IPS-NIHi11 (cell line): ENCODE data around the gene AGBL4.

Experiments used
- DNase-seq: peaks from one replicate; pipeline ENCODE4 v3.0.0; 2012; ENCODE audit warnings: mixed read lengths, low spot score

The AGBL4 gene

GRCh38 chr1:48718705-48719104, 1305.0 kb downstream of the AGBL4 start:
- DNase-seq: no peak

GRCh38 chr1:48718116-48718630, 1305.6 kb downstream of the AGBL4 start:
- DNase-seq: no peak

GRCh38 chr1:48717082-48717481, 1306.7 kb downstream of the AGBL4 start:
- no peak for DNase-seq

GRCh38 chr1:48715921-48716320, 1307.8 kb downstream of the AGBL4 start:
- DNase-seq: no peak

- no peak for DNase-seq
These were observed 1312.8 kb downstream of the AGBL4 start for GRCh38 chr1:48710915-48711314.

GRCh38 chr1:48710318-48710717, 1313.4 kb downstream of the AGBL4 start:
- DNase-seq: peak; percentile 57

GRCh38 chr1:48704736-48705135, 1319.0 kb downstream of the AGBL4 start:
- DNase-seq: no peak

- no peak for DNase-seq
These were observed 1322.3 kb downstream of the AGBL4 start for GRCh38 chr1:48701445-48701844.

GRCh38 chr1:48697066-48697707, 1326.6 kb downstream of the AGBL4 start:
- peak; percentile 68 for DNase-seq

GRCh38 chr1:48695161-48695560, 1328.6 kb downstream of the AGBL4 start:
- DNase-seq: no peak

- no peak for DNase-seq
These were observed 1330.0 kb downstream of the AGBL4 start for GRCh38 chr1:48693674-48694320.

GRCh38 chr1:48693180-48693579, 1330.6 kb downstream of the AGBL4 start:
- no peak for DNase-seq

- DNase-seq: no peak
These were observed 1331.5 kb downstream of the AGBL4 start for GRCh38 chr1:48692235-48692634.

- DNase-seq: no peak
These were observed 1332.2 kb downstream of the AGBL4 start for GRCh38 chr1:48691429-48692001.

- peak; percentile 62 for DNase-seq
These were observed 1335.5 kb downstream of the AGBL4 start for GRCh38 chr1:48688102-48688760.

GRCh38 chr1:48687282-48688045, 1336.3 kb downstream of the AGBL4 start:
- DNase-seq: no peak

- DNase-seq: no peak
These were observed 1337.6 kb downstream of the AGBL4 start for GRCh38 chr1:48686159-48686558.

GRCh38 chr1:48684381-48684780, 1339.4 kb downstream of the AGBL4 start:
- DNase-seq: no peak

GRCh38 chr1:48683839-48684238, 1339.9 kb downstream of the AGBL4 start:
- DNase-seq: no peak

- no peak for DNase-seq
These were observed 1342.1 kb downstream of the AGBL4 start for GRCh38 chr1:48681476-48682305.

GRCh38 chr1:48680411-48681035, 1343.2 kb downstream of the AGBL4 start:
- no peak for DNase-seq
